Small intestine (tissue), 16 donors: Measurements from ENCODE around the gene ATP5PD. TPM values are rescaled to one million over a fixed set of nuclear protein-coding genes. Genes with fewer than 3 reads are reported as not detected.
A peak's percentile ranks its signal among the peaks of the same experiment; 100 is the strongest.

Source experiments
- DNase-seq, 2 donors: peaks; one replicate each; pipeline versions ENCODE4 v3.0.0 to v3.0.0-alpha.2; 2013
- FAIRE-seq: peaks from 2 replicates; lab custom pipeline; 2012; peaks lifted over from hg19 to GRCh38; lab: Jason Lieb, UNC
- H3K27ac ChIP-seq, 3 donors: one replicate each; pipeline ENCODE4 v1.5.1; 2013; ENCODE audit warnings: low read length in 2 of 3, mild to moderate bottlenecking in 2 of 3, control low read depth in 1 of 3, inconsistent platforms in 1 of 3, low read depth in 1 of 3, moderate library complexity in 1 of 3
- H3K27me3 ChIP-seq, 3 donors: one replicate each; pipeline ENCODE4 v1.6.1; 2013; ENCODE audit warnings: low read length in 3 of 3, inconsistent platforms in 1 of 3; ENCODE audit not compliant: control insufficient read depth in 3 of 3, insufficient read depth in 3 of 3
- H3K36me3 ChIP-seq, 3 donors: one replicate each; pipeline ENCODE4 v1.6.1; 2013; ENCODE audit warnings: low read length in 3 of 3, inconsistent platforms in 1 of 3, low read depth in 1 of 3, mild to moderate bottlenecking in 1 of 3, moderate library complexity in 1 of 3; ENCODE audit not compliant: control insufficient read depth in 3 of 3, insufficient read depth in 2 of 3
- H3K4me1 ChIP-seq, 3 donors: one replicate each; pipeline ENCODE4 v1.6.1; 2013; ENCODE audit warnings: low read length in 2 of 3, inconsistent platforms in 1 of 3, low read depth in 1 of 3, mild to moderate bottlenecking in 1 of 3, moderate library complexity in 1 of 3; ENCODE audit not compliant: control insufficient read depth in 3 of 3, insufficient read depth in 2 of 3
- H3K4me3 ChIP-seq, 3 donors: one replicate each; pipeline ENCODE4 v1.5.1; 2013; ENCODE audit warnings: low read length in 3 of 3, control low read depth in 1 of 3, inconsistent platforms in 1 of 3, low read depth in 1 of 3, mild to moderate bottlenecking in 1 of 3, moderate library complexity in 1 of 3
- H3K9me3 ChIP-seq, 2 donors: one replicate each; pipeline ENCODE4 v1.6.1; 2013; ENCODE audit warnings: low read depth in 1 of 2, low read length in 1 of 2; ENCODE audit not compliant: control insufficient read depth in 2 of 2, insufficient read depth in 1 of 2
- WGBS, 3 donors: extraction: QIAGEN DNeasy Blood & Tissue Kit; methylation state at CpG; one replicate each; pipeline ENCODE4 v1.1.7; 2013; 5-methylcytosine and 5-hydroxymethylcytosine counted together
- long read RNA-seq, 10 donors: transcript quantifications; one replicate each; lab custom pipeline, GENCODE V29; 2026
- polyA plus RNA-seq, 4 donors: library from polyadenylated mRNA; stranded (reverse) in 3 of 4; unstranded in 1 of 4; fragments of 200-250 nt in 3 of 4; fragments of 120-200 nt in 1 of 4; gene quantifications; one replicate each; pipeline versions ENCODE4 v1.2.1 to v1.2.3, GENCODE V29; 2013
- donor health status: healthy with polysubstance abuse.
- donor health status: control.
- donor health status: control.
- donor health status: Bipolar disorder and iron deficiency.
- donor health status: healthy.

The ATP5PD gene
- polyA plus RNA-seq = 100 to 1,000 TPM; 286 to 919 (median 609) TPM
- long read RNA-seq, donor 1 = 0 reads
- long read RNA-seq, donor 2, transcript ATP5PD-204 (2 exons, 2,191 nt) = minor isoform, 8 of 98 reads
- long read RNA-seq, donor 2, transcript ATP5PD-201 (6 exons, 603 nt) = major isoform, 61 of 98 reads
- long read RNA-seq, donor 2, partial matches to known transcripts = 24 of 98 reads
- long read RNA-seq, donor 2, other reads (novel, unspliced or antisense) = 5 of 98 reads
- long read RNA-seq, donor 3, transcript ATP5PD-204 (2 exons, 2,191 nt) = minor isoform, 30 of 226 reads
- long read RNA-seq, donor 3, transcript ATP5PD-201 (6 exons, 603 nt) = major isoform, 95 of 226 reads
- long read RNA-seq, donor 3, partial matches to known transcripts = 93 of 226 reads
- long read RNA-seq, donor 3, other reads (novel, unspliced or antisense) = 7 of 226 reads
- long read RNA-seq, donor 4, partial matches to known transcripts = 0 of 6 reads
- long read RNA-seq, donor 4, other reads (novel, unspliced or antisense) = 0 of 6 reads
- long read RNA-seq, donor 5, transcript ATP5PD-201 (6 exons, 603 nt) = major isoform, 40 of 52 reads
- long read RNA-seq, donor 5, transcript ATP5PD-204 (2 exons, 2,191 nt) = minor isoform, 5 of 52 reads
- long read RNA-seq, donor 5, partial matches to known transcripts = 5 of 52 reads
- long read RNA-seq, donor 5, other reads (novel, unspliced or antisense) = 0 of 52 reads
- long read RNA-seq, donor 6, transcript ATP5PD-201 (6 exons, 603 nt) = major isoform, 87 of 157 reads
- long read RNA-seq, donor 6, transcript ATP5PD-204 (2 exons, 2,191 nt) = minor isoform, 10 of 157 reads
- long read RNA-seq, donor 6, partial matches to known transcripts = 58 of 157 reads
- long read RNA-seq, donor 6, other reads (novel, unspliced or antisense) = 0 of 157 reads
- long read RNA-seq, donor 7, transcript ATP5PD-204 (2 exons, 2,191 nt) = minor isoform, 52 of 1,024 reads
- long read RNA-seq, donor 7, transcript ATP5PD-201 (6 exons, 603 nt) = major isoform, 531 of 1,024 reads
- long read RNA-seq, donor 7, transcript ATP5PD-205 (2 exons, 979 nt) = minor isoform, 9 of 1,024 reads
- long read RNA-seq, donor 7, partial matches to known transcripts = 349 of 1,024 reads
- long read RNA-seq, donor 7, other reads (novel, unspliced or antisense) = 81 of 1,024 reads
- long read RNA-seq, donor 8, transcript ATP5PD-201 (6 exons, 603 nt) = major isoform, 9 of 23 reads
- long read RNA-seq, donor 8, partial matches to known transcripts = 12 of 23 reads
- long read RNA-seq, donor 8, other reads (novel, unspliced or antisense) = 0 of 23 reads
- long read RNA-seq, donor 9, transcript ATP5PD-201 (6 exons, 603 nt) = major isoform, 34 of 47 reads
- long read RNA-seq, donor 9, partial matches to known transcripts = 11 of 47 reads
- long read RNA-seq, donor 9, other reads (novel, unspliced or antisense) = 0 of 47 reads
- long read RNA-seq, donor 10, transcript ATP5PD-204 (2 exons, 2,191 nt) = minor isoform, 20 of 214 reads
- long read RNA-seq, donor 10, transcript ATP5PD-201 (6 exons, 603 nt) = major isoform, 98 of 214 reads
- long read RNA-seq, donor 10, partial matches to known transcripts = 82 of 214 reads
- long read RNA-seq, donor 10, other reads (novel, unspliced or antisense) = 9 of 214 reads

GRCh38 chr17:75046407-75047289 is at the start of gene ATP5PD, which contains the start of gene KCTD2:
Gene ATP5PD, minus strand, starts transcription at chr17:75046969. Its CDS starts 4,319 bp downstream, at chr17:75042650.
Gene KCTD2, plus strand, starts transcription at chr17:75047225. Its CDS starts 26 bp downstream, at chr17:75047251.
- Histone ChIP-seq H3K27ac (peak within 1 kb of the TSS; percentile 90 to 97 (median 94)), H3K27me3 (no peaks in the 10 kb centered on the region), H3K9me3 (no peaks in the 10 kb centered on the region), H3K4me1 (peaks cover 0 to 6% (median 3%) of the 10 kb centered on the region in 3 donors), H3K36me3 (peaks cover 5 to 14% (median 9%) of the 10 kb centered on the region in 3 donors), H3K4me3 (peak within 1 kb of the TSS; percentile 88 to 99 (median 89))
- FAIRE-seq (no peak), DNase-seq (peak; percentile 97)
- WGBS, 3 donors = 0 to 1% (median 0%) methylated on average over 59 to 72 of the region's 72 CpGs

- H3K4me1 ChIP-seq = peaks cover 0 to 49% (median 2%) of the 10 kb centered on the region in 3 donors
- 6 to 36% (median 25%) methylated on average over 14 of the region's 14 CpGs for WGBS, 3 donors
- peaks cover 4 to 70% (median 16%) of the 10 kb centered on the region in 3 donors for H3K36me3 ChIP-seq
- H3K27me3 ChIP-seq = no peaks in the 10 kb centered on the region
- FAIRE-seq (no peak), DNase-seq (peak; percentile 96 to 98)
- no peak overlapping the region for H3K4me3 ChIP-seq
- H3K9me3 ChIP-seq = no peaks in the 10 kb centered on the region
- peak overlapping the region; percentile 67 to 80 (median 78) for H3K27ac ChIP-seq
Observed at GRCh38 chr17:75096082-75096625, 49.4 kb upstream of the ATP5PD start.

GRCh38 chr17:75094871-75095399 is 48.2 kb upstream of the ATP5PD start:
- Histone ChIP-seq H3K4me3 (no peak overlapping the region), H3K36me3 (peaks cover 0 to 62% (median 11%) of the 10 kb centered on the region in 3 donors), H3K27ac (peak overlapping the region in 2 of 3 donors; percentile 18 to 58), H3K4me1 (peaks cover 0 to 62% (median 2%) of the 10 kb centered on the region in 3 donors), H3K9me3 (no peaks in the 10 kb centered on the region), H3K27me3 (no peaks in the 10 kb centered on the region)
- FAIRE-seq (no peak), DNase-seq (peak in 1 of 2 donors; percentile 6)
- WGBS, 3 donors = 72 to 78% (median 74%) methylated on average over 14 to 16 of the region's 16 CpGs

GRCh38 chr17:75093548-75094158 is 46.9 kb upstream of the ATP5PD start:
- H3K27ac ChIP-seq = peak overlapping the region in 1 of 3 donors; percentile 99
- H3K4me3 ChIP-seq = no peak overlapping the region
- WGBS, 3 donors = 89 to 92% (median 90%) methylated on average over 18 of the region's 18 CpGs
- DNase-seq = no peak
- H3K9me3 ChIP-seq = no peaks in the 10 kb centered on the region
- peaks cover 0 to 49% (median 3%) of the 10 kb centered on the region in 3 donors for H3K36me3 ChIP-seq
- no peak for FAIRE-seq
- H3K4me1 ChIP-seq = peaks cover 0 to 73% (median 2%) of the 10 kb centered on the region in 3 donors
- no peaks in the 10 kb centered on the region for H3K27me3 ChIP-seq

GRCh38 chr17:75091855-75092327 is 45.1 kb upstream of the ATP5PD start:
- 24 to 62% (median 44%) methylated on average over 10 of the region's 10 CpGs for WGBS, 3 donors
- H3K27me3 ChIP-seq = no peaks in the 10 kb centered on the region

More at GRCh38 chr17:75091855-75092327, 45.1 kb upstream of the ATP5PD start:
- FAIRE-seq = no peak
- peak overlapping the region in 1 of 3 donors; percentile 37 for H3K4me3 ChIP-seq
- H3K36me3 ChIP-seq = peaks cover 0 to 31% (median 3%) of the 10 kb centered on the region in 3 donors
- H3K9me3 ChIP-seq = no peaks in the 10 kb centered on the region
- H3K4me1 ChIP-seq = peaks cover 0 to 79% (median 2%) of the 10 kb centered on the region in 3 donors
- peak overlapping the region; percentile 94 to 99 (median 99) for H3K27ac ChIP-seq
- DNase-seq = peak; percentile 88 to 90
